ENCODE results near the gene CDKAL1.
"Not testable (repeated sequence)": the region's sequence is repeated elsewhere in the genome, so short reads cannot be mapped to it uniquely, and the experiment has no call there.

DNA sequence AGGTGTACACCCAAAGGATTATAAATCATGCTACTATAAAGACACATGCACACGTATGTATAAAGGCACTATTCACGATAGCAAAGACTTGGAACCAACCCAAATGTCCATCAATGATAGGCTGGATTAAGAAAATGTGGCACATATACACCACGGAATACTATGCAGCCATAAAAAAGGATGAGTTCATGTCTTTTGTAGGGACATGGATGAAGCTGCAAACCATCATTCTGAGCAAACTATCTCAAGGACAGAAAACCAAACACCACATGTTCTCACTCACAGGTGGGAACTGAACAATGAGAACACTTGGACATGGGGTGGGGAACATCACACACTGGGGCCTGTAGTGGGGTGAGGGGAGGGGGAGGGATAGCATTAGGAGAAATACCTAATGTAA lies 9.0 kb upstream of the CDKAL1 start:
- TF ChIP-seq, protein P1, sequence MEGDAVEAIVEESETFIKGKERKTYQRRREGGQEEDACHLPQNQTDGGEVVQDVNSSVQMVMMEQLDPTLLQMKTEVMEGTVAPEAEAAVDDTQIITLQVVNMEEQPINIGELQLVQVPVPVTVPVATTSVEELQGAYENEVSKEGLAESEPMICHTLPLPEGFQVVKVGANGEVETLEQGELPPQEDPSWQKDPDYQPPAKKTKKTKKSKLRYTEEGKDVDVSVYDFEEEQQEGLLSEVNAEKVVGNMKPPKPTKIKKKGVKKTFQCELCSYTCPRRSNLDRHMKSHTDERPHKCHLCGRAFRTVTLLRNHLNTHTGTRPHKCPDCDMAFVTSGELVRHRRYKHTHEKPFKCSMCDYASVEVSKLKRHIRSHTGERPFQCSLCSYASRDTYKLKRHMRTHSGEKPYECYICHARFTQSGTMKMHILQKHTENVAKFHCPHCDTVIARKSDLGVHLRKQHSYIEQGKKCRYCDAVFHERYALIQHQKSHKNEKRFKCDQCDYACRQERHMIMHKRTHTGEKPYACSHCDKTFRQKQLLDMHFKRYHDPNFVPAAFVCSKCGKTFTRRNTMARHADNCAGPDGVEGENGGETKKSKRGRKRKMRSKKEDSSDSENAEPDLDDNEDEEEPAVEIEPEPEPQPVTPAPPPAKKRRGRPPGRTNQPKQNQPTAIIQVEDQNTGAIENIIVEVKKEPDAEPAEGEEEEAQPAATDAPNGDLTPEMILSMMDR (IDR thresholded peaks at IDR 0.05; ENCODE audit: poor library complexity), result not testable (repeated sequence)
- not testable (repeated sequence) for TF ChIP-seq EZH2 (IDR thresholded peaks at IDR 0.05; ENCODE audit: borderline replicate concordance)

Data from hepatocyte (in vitro differentiated cells).